Measurements from ENCODE around the gene ST3GAL3.

The ST3GAL3 gene

GRCh38 chr1:43882763-43883162 lies 175.4 kb downstream of the ST3GAL3 start:
- DNase-seq = no peak

DNA sequence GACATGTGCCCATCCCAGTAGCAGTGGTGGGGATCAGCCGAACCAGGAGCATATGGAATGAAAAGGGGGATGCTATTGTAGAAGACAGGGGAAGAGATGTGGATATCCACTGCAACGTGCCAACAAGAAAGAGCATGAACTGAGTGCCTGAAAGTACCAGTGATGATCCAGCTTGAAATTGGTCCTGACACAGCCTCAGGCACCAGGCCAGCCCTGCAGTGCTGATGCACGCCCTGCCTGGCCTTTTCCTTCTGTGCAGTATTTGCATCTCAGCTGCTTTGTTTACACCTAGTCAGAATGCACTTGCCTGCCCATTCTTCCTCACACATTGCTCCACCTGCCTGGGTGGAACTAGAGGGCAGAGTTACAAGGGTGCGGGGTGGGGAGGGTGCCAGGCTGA lies 176.0 kb downstream of the ST3GAL3 start:
- no peak for DNase-seq

DNA sequence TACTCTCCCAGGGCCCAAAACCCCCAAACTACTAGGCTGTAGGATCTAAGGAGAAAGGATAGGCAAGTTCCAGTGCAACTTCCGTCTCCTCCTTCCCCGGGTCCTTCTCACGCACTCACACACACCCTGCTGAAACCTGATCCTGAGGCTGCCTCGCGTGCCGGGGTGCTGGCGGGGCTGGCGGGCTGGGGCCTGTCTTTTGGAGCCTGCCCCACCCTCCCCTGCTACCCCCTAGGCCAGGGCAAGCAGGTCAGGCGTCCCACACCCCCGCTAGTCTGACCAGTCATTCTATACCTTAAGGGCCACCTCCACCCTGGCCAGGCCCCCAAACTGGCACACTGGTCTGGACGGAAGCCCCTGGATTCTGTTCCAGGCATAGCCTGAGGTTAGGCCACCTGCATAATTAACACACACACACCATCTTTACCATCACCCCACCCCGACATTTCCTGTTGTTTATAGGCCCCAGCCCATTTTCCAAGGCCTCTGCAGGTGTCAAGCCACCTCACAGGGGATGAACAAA lies 178.0 kb downstream of the ST3GAL3 start:
- DNase-seq = no peak

- DNase-seq = no peak
Measured at GRCh38 chr1:43887748-43888147, 180.4 kb downstream of the ST3GAL3 start.

DNA sequence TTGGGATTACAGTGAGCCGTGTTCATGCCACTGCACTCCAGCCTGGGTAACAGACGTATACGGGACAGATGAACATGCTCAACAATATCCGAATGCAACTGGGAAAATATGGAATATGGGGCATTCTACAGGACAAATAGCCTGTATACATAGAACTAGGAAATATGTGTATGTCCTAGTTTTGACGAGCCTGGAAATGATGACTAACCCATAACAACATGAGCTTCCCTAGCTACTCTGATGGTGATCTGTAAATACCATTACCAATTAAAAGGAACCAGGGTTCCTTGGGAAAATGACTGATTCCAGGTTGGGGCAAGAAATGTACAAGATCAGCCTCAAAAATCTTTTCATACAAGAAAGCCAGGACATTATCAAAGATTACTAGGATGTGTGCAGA lies 183.5 kb downstream of the ST3GAL3 start:
- no peak for DNase-seq

DNA sequence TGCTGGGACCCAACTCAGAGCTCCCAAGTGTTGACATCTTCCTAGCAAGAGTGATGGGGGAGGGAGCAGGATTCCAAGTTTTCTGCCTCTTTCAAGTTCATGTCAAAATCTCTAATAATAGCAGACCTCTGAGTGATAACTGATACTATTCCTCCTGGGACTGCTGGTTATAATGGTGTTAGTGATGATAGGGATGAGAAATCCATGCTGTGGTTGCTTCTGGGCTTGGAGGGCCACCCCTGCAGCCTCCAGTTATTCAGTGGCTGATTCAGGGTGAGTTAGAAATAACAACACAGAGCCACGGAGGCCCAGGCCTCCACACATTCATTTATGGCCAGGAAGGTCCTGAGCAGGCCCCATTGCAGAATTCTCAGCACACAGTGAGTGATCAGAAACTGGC lies 185.7 kb downstream of the ST3GAL3 start:
- no peak for DNase-seq

DNA sequence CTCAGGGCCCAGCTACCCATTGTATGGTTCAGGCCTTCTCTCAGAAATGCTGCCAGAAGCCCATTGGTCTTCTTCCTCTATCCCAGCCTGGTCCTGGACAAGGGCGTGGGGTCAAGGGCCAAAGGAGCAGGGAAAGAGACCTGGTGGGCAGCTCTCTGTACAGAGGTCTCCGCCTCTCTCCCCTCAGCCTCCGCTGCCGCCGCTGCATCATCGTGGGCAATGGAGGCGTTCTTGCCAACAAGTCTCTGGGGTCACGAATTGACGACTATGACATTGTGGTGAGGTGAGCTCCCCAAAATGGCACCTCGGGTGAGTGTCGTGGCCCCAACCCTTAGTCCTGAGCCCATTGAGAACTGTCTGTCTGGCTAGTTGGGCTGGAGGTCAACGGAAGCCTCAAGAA lies 191.6 kb downstream of the ST3GAL3 start:
- no peak for DNase-seq

DNA sequence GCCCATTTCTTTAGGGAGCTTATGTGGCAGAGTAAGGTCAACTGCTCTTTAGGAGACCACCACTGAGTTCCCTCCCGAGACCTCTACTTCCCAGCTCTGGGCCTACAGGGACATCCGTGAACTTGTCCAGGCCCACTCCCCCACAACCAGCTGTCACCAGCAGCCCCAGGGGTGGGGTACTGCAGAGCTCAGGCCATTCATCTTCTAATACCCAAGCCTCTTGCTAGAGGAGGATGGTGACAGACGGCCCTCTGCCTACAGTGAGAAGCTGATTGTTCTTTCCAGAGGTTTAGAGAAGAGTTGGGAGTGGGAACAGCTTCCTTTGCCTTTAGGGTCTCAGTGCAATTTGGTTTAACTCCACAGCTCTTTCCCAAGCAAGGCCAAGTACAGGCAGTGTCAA lies 193.1 kb downstream of the ST3GAL3 start:
- no peak for DNase-seq

- no peak for DNase-seq
Measured at GRCh38 chr1:43901196-43901961, 194.0 kb downstream of the ST3GAL3 start.

DNA sequence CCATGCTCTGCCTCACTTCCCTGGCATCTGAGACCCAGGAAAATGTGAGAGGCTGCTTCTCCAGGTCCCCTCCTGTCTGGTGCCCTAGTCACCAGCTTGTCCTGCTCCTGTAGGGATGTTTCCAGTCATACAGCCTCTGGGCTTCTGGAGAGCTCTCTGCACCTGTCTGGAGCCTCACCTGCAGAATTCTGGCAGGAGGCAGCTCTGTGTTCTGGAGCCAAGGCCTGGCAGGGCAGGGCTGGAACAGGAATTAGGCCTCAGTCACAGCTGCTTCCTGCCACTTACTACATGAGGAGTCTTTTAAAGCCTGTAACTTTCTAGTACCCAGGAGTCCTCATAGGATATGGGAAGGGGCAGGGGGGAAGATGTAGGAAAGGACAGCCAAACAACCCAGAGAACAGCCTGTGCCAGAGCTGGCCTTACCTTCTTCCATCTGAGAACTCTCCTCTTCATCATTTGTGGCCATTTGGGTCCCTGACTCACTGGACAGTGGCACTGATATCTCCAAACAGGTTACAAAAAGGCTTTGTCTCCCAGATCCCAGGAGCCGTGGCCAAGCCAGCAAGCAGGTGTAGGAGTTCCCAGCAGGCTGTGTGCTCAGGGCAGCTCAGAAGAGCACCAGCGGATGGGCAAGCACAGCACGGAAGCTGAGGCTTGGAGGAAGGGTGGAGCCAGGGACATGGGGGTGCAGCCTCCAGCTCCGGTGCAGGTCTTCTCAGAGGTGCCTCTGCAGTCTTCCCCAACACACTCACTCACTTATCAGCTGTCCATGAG lies 194.9 kb downstream of the ST3GAL3 start:
- DNase-seq = no peak

DNA sequence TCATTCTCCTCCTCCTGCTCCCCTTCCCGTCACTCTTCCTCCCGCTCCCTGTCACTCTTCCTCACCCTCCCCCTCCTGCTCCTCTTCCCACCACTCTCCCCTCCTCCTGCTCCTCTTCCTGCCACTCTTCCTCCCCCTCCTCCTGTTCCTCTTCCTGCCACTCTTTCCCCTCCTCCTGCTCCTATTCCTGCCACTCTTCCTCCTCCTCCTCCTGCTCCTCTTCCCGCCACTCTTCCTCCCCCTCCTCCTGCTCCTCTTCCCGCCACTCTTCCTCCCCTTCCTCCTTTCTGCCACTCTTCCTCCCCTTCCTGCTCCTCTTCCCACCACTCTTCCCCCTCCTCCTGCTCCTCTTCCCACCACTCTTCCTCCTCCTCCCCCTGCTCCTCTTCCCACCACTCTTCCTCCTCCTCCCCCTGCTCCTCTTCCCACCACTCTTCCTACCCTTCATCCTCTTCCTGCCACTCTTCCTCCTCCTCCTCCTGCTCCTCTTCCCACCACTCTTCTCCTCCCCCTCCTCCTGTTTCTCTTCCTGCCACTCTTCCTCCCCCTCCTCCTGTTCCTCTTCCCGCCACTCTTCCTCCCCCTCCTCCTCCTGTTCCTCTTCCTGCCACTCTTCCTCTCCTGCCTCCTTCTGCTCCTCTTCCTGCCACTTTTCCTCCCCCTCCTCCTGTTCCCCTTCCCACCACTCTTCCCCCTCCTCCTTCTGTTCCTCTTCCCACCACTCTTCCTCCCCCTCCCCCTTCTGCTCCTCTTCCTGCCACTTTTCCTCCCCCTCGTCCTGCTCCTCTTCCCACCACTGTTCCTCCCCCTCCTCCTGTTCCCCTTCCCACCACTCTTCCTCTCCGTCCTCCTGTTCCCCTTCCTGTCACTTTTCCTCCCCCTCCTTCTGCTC lies 197.6 kb downstream of the ST3GAL3 start:
- DNase-seq = no peak

GRCh38 chr1:43908226-43908625 lies 200.9 kb downstream of the ST3GAL3 start:
- no peak for DNase-seq

- no peak for DNase-seq
Measured at GRCh38 chr1:43908858-43909257, 201.5 kb downstream of the ST3GAL3 start.

DNA sequence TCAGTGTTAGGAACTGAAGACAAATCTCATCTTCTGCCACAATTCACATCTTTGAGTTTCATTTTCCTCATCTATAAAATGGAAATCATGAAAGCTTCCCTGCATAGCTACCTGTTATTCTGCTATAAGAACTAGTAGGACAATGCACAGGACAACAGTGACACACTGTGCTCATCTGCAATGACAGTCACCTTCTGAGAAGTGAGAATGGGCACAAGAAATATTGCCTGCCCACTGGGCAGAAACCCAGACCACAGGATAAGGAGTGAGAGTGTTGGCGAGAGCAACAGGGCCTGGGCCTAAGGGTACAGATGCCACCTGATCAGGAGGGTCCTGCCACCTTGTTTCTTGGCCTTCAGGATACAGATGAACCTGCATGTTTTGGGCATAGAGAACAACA lies 203.0 kb downstream of the ST3GAL3 start:
- no peak for DNase-seq

DNA sequence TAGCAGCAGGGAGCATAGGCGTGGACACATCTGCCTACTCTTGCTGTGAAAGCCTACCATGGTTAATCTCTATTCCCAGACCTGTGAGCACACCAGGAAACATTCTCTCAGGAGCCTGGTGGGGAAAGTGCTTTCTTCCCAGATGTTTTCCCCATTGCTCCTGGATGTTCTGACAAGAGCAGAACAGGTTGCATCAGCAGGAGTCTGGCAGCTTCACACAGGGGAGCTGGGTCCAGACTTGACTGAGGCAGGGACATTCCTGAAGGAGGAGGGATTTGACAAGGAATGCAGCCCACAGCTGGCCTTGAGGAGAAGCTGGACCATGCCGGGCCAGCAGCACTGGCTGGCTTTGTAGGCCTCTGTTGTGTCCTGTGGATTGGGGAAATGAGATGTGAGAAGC lies 205.3 kb downstream of the ST3GAL3 start:
- DNase-seq = no peak

DNA sequence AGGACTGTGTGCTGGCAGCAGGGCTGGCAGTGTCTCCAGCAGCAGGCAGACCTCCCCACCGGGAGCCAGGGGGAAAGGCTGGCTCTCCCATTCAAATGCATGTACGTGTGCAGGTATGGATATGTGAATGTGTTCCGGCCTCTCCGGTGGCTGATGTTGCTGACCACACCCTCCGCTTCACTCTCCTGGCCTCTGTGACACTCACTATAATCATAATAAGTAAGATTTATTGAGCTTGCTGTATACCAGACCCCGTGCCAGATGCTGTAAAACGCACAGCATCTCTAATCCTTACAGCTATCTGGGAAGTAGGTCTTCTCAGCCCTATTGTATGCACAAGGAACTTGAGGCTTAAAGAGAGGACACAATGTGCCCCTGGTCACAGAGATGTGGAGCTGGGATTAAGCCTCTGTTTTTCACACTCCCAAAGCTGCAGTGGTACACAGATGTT lies 205.7 kb downstream of the ST3GAL3 start:
- no peak for DNase-seq

DNA sequence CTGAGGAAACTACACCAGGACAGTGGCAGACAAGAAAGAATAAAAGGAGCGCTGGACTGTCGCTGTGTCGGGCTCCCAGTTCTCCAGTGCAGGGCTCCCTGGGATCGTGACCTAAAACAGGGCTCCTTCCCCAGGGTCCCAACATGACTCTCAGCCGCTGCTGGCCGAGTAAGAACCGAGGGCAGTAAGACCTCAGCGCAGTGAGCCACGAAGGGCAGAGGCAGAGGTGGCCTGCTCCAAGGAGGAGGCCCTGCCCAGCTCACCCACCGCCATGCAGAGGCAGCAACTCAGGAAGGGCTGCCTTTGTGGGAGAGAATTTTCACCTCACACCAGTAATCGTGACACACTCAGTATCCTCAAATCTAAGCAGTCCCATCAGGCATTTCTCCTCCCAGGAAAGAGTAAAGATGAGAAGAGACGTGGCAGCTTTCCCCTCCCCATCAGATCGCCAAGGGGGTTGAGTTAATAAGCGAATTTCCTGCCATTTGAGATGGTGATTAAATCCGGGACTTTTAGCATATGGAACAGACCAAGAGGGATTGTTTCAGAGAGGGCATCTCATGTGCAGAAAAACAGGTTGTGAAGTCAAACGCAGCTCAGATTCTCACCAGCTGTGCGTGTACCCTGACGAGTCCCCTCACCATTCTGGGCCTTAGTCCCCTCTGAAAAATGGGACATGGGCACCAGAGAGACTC lies 206.5 kb downstream of the ST3GAL3 start:
- DNase-seq = no peak

DNA sequence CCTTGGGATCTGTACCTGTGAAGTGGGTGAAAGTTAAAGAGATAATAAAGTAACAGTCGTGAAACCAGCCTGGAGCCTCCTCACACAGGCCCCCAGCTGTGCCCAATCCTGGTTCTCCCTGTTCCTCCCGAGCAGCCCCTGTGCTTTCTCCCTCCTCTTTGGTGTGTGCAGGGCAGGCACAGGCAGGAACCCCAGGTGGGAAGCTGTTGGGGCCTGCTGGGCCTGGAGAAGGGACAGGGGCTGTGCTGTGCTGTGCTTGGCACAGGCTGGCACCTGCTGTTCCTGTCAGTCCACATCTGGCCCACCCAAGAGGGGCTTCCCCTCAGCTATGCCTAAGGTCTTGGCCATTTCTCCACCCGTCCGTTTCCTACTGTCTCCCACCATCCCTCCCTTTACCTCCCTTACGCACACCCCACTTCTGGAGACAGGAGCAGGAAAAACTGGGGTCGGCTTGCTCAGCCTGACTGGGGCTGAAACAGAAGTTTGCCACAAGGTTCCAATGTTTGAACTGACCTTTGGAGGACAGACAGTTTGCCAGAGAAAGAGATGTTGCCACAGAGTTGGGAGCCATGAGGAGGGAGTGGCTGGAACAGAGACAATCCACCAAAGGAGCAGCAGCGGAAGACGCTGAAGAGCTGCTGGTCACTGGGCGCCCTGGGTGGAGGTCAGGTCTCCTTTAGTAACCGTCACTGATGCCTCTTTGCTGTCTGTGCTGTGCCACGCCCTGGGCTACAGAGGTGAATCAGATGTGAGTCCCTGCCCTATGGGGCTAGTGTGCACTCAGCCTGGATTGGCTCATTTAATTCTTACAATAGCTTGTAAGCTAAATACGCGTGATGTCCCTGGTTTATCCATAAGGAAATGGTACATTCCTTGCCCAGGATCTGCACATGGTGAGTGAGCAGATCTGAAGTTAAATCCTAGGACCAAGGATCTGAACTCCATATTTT lies 207.5 kb downstream of the ST3GAL3 start:
- DNase-seq = no peak

GRCh38 chr1:43919906-43920305 lies 212.6 kb downstream of the ST3GAL3 start:
- DNase-seq = no peak

DNA sequence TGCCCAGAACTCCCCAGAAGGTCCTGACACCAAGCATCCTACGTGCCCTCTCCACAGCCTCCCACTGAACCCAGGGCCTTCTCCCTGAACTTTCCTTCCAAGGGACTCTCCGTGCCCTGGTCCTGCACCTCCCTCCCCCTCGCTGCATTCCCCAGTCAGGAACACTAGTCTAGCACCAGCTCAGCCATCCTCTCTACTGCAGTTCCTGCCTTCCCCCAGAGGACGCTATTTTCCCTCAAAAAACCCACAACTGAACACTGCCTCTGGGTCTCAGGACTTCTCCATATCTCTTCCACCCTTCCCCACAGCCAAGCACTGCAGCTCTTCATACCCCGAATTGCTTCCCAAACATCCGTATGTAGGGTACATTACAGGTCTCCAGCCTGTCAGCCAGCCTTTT lies 213.7 kb downstream of the ST3GAL3 start:
- DNase-seq = no peak

DNA sequence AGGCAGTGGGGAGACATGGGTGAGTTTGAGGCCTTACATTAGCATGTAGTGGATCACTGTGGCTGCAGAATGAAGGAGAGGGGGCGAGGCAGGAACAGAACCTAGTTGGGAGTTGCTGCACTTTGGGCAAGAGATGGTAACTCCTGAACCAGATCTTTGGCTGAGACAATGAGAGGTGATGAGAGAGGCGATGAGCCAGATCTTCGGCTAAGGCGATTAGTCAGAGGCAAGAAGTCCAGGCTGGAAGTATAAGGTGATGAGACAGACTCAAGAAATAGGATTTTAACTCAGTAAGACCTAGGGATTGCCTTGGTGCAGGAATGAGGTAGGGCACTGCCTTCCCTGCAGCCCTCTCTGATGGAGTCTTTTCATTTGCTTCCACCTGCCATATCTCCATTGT lies 217.2 kb downstream of the ST3GAL3 start:
- DNase-seq = no peak

Measured in CD4-positive, alpha-beta T cell treated with Interleukin-17A for 4 hours (primary cell).